H9 (cell line): ENCODE results near the gene AP2A2. TPM values are rescaled to one million over a fixed set of nuclear protein-coding genes. Genes with fewer than 3 reads are reported as not detected.
A peak's percentile ranks its signal among the peaks of the same experiment; 100 is the strongest.

Experiments
- DNase-seq: peaks from one replicate; pipeline ENCODE4 v3.0.0-alpha.2; 2017
- H2AFZ ChIP-seq: one replicate; pipeline ENCODE4 v1.6.1; 2013; ENCODE audit warnings: mild to moderate bottlenecking, low read length, control low read depth, moderate library complexity
- H2AK5ac ChIP-seq: 2 replicates; pipeline ENCODE4 v1.6.1; 2013; ENCODE audit warnings: low read length, control low read depth, mixed read lengths; ENCODE audit not compliant: insufficient read length
- H2BK120ac ChIP-seq: one replicate; pipeline ENCODE4 v1.6.1; 2013; ENCODE audit warnings: low read depth, mild to moderate bottlenecking, low read length, control low read depth, inconsistent platforms; ENCODE audit not compliant: poor library complexity, severe bottlenecking
- H2BK12ac ChIP-seq: 2 replicates; pipeline ENCODE4 v1.6.1; 2013; ENCODE audit warnings: low read length, control low read depth, mixed read lengths, low read depth; ENCODE audit not compliant: insufficient read length
- H2BK15ac ChIP-seq: 2 replicates; pipeline ENCODE4 v1.6.1; 2013; ENCODE audit warnings: low read depth, low read length, control low read depth
- H2BK20ac ChIP-seq: one replicate; pipeline ENCODE4 v1.6.1; 2013; ENCODE audit warnings: low read depth, mild to moderate bottlenecking, low read length, control low read depth, inconsistent platforms; ENCODE audit not compliant: poor library complexity, severe bottlenecking
- H2BK5ac ChIP-seq: 2 replicates; pipeline ENCODE4 v1.6.1; 2013; ENCODE audit warnings: low read length, control low read depth, mixed read lengths; ENCODE audit not compliant: insufficient read length
- H3K14ac ChIP-seq: 2 replicates; pipeline ENCODE4 v1.6.1; 2013; ENCODE audit warnings: low read length, control low read depth; ENCODE audit not compliant: insufficient read depth
- H3K18ac ChIP-seq: 2 replicates; pipeline ENCODE4 v1.6.1; 2013; ENCODE audit warnings: low read depth, mild to moderate bottlenecking, mixed read lengths, low read length, control low read depth; ENCODE audit not compliant: insufficient read length
- H3K23ac ChIP-seq: 2 replicates; pipeline ENCODE4 v1.6.1; 2013; ENCODE audit warnings: low read length, control low read depth, mixed read lengths, low read depth; ENCODE audit not compliant: insufficient read length
- H3K23me2 ChIP-seq: 2 replicates; pipeline ENCODE4 v1.6.1; 2013; ENCODE audit warnings: low read depth, mild to moderate bottlenecking, mixed read lengths, low read length, control low read depth; ENCODE audit not compliant: insufficient read length, poor library complexity, severe bottlenecking
- H3K27ac ChIP-seq: 2 replicates; pipeline ENCODE4 v1.5.1; 2013; ENCODE audit warnings: low read length, control low read depth, mixed read lengths, low read depth; ENCODE audit not compliant: insufficient read length
- H3K27me3 ChIP-seq: 2 replicates; pipeline ENCODE4 v1.6.1; 2013; ENCODE audit warnings: low read length, control low read depth, inconsistent platforms; ENCODE audit not compliant: insufficient read depth
- H3K4ac ChIP-seq: 2 replicates; pipeline ENCODE4 v1.6.1; 2013; ENCODE audit warnings: low read depth, mild to moderate bottlenecking, control low read depth, inconsistent platforms, low read length, moderate library complexity
- H3K4me1 ChIP-seq: 2 replicates; pipeline ENCODE4 v1.6.1; 2013; ENCODE audit warnings: low read length, control low read depth, inconsistent platforms; ENCODE audit not compliant: insufficient read depth
- H3K4me2 ChIP-seq: 2 replicates; pipeline ENCODE4 v1.6.1; 2013; ENCODE audit warnings: low read length, control low read depth, mixed read lengths; ENCODE audit not compliant: insufficient read length, insufficient read depth
- H3K56ac ChIP-seq: 2 replicates; pipeline ENCODE4 v1.6.1; 2013; ENCODE audit warnings: low read depth, mild to moderate bottlenecking, mixed read lengths, low read length, control low read depth; ENCODE audit not compliant: insufficient read length
- H3K79me1 ChIP-seq: 2 replicates; pipeline ENCODE4 v1.6.1; 2013; ENCODE audit warnings: low read depth, mild to moderate bottlenecking, moderate library complexity, low read length, control low read depth, inconsistent platforms; ENCODE audit not compliant: insufficient read depth, poor library complexity, severe bottlenecking
- H3K79me2 ChIP-seq: 2 replicates; pipeline ENCODE4 v1.6.1; 2013; ENCODE audit warnings: low read length, control low read depth, inconsistent platforms; ENCODE audit not compliant: insufficient read depth
- H3K9ac ChIP-seq: 2 replicates; pipeline ENCODE4 v1.6.1; 2013; ENCODE audit warnings: low read length, control low read depth, mixed read lengths; ENCODE audit not compliant: insufficient read length; ENCODE audit errors: extremely low read depth
- H3K9me3 ChIP-seq: one replicate; pipeline ENCODE4 v1.6.1; 2013; ENCODE audit warnings: low read depth, low read length, inconsistent platforms; ENCODE audit not compliant: control insufficient read depth
- H3T11ph ChIP-seq: one replicate; pipeline ENCODE4 v1.6.1; 2013; ENCODE audit warnings: mild to moderate bottlenecking, low read length, control low read depth, inconsistent platforms
- H4K20me1 ChIP-seq: one replicate; pipeline ENCODE4 v1.6.1; 2013; ENCODE audit not compliant: control insufficient read depth, insufficient read length, insufficient read depth
- H4K5ac ChIP-seq: 2 replicates; pipeline ENCODE4 v1.6.1; 2013; ENCODE audit warnings: low read depth, mild to moderate bottlenecking, mixed read lengths, low read length, control low read depth; ENCODE audit not compliant: insufficient read length
- H4K8ac ChIP-seq: replicated peaks from 2 replicates; pipeline ENCODE4 v1.6.1; 2013; ENCODE audit warnings: low read length, control low read depth, mixed read lengths, low read depth; ENCODE audit not compliant: insufficient read length
- H4K91ac ChIP-seq: 2 replicates; pipeline ENCODE4 v1.6.1; 2013; ENCODE audit warnings: low read depth, mild to moderate bottlenecking, moderate library complexity, mixed read lengths, low read length, control low read depth; ENCODE audit not compliant: insufficient read length
- H3K27ac Mint-ChIP-seq, 3 experiments: 2 replicates in 2 of 3; 3 replicates in 1 of 3; pipeline ENCODE4 v1.8.0; 2020 to 2021; ENCODE audit warnings: mixed read lengths in 3 of 3, mild to moderate bottlenecking in 1 of 3, moderate library complexity in 1 of 3
- H3K27me3 Mint-ChIP-seq: 2 replicates; pipeline ENCODE4 v1.8.0; 2021; ENCODE audit warnings: low read depth, mild to moderate bottlenecking, moderate library complexity, mixed read lengths
- H3K36me3 Mint-ChIP-seq, 3 experiments: 2 replicates in 2 of 3; 3 replicates in 1 of 3; pipeline ENCODE4 v1.8.0; 2020 to 2021; ENCODE audit warnings: low read depth in 3 of 3, mixed read lengths in 3 of 3; ENCODE audit not compliant: insufficient read depth in 1 of 3
- H3K4me1 Mint-ChIP-seq, 2 experiments: 2 replicates each; pipeline ENCODE4 v1.8.0; 2020; ENCODE audit warnings: mixed read lengths in 2 of 2
- H3K4me3 Mint-ChIP-seq, 2 experiments: 2 replicates in 1 of 2; 3 replicates in 1 of 2; pipeline ENCODE4 v1.8.0; 2020 to 2021; ENCODE audit warnings: mild to moderate bottlenecking in 2 of 2, mixed read lengths in 2 of 2, moderate library complexity in 1 of 2
- H3K9me3 Mint-ChIP-seq, 2 experiments: 2 replicates in 1 of 2; 3 replicates in 1 of 2; pipeline ENCODE4 v1.8.0; 2020; ENCODE audit warnings: mild to moderate bottlenecking in 2 of 2, mixed read lengths in 2 of 2, moderate library complexity in 1 of 2
- CTCF ChIP-seq: fragments of 200-600 bp; sonication (generic); conservative IDR thresholded peaks from 3 replicates; pipeline ENCODE4 v1.8.0; 2021; ENCODE audit warnings: antibody characterized with exemption, mild to moderate bottlenecking
- WGBS: extraction: QIAGEN DNeasy Blood & Tissue Kit; methylation state at CpG from one replicate; pipeline ENCODE4 v1.1.7; 2013; ENCODE audit warnings: missing lambda C conversion rate, low lambda C conversion rate, mixed read lengths; ENCODE audit not compliant: insufficient read length; ENCODE audit errors: extremely low coverage; 5-methylcytosine and 5-hydroxymethylcytosine counted together
- total RNA-seq: library from RNA; stranded (reverse); gene quantifications from 2 replicates; pipeline ENCODE4 v1.2.1, GENCODE V29; 2021

Gene AP2A2
- total RNA-seq, 1 experiment from 2014 or later: 53.7 TPM

- Mint-ChIP-seq H3K36me3 (peaks cover 8 to 22% (median 21%) of the 10 kb centered on the region in 3 experiments; a peak in 6 of 7 replicates), H3K27me3 (no peaks in the 10 kb centered on the region), H3K4me1 (peaks cover 44 to 47% of the 10 kb centered on the region in 2 experiments), H3K4me3 (no peak overlapping the region), H3K27ac (peak overlapping the region; percentile 3 to 36 (median 28); a peak in 2 of 7 replicates), H3K9me3 (peaks cover 0 to 2% of the 10 kb centered on the region in 2 experiments; a peak in 1 of 5 replicates)
- Histone ChIP-seq H4K8ac (no peak overlapping the region), H2BK5ac (no peak overlapping the region), H3K56ac (no peak overlapping the region), H3K14ac (no peak overlapping the region), H3K4ac (no peak overlapping the region), H3K4me2 (no peak overlapping the region), H3K9ac (no peak overlapping the region), H2AK5ac (no peak overlapping the region), H2AFZ (no peak overlapping the region), H3K9me3 (no peaks in the 10 kb centered on the region), H4K91ac (no peak overlapping the region), H2BK20ac (no peak overlapping the region), H2BK15ac (no peak overlapping the region), H2BK120ac (no peak overlapping the region), H3K27ac (no peak overlapping the region), H2BK12ac (no peak overlapping the region), H3K18ac (no peak overlapping the region), H4K5ac (no peak overlapping the region), H3K27me3 (no peaks in the 10 kb centered on the region), H3K23ac (no peak overlapping the region), H3K23me2 (no peaks in the 10 kb centered on the region), H3K79me2 (peaks cover 9% of the 10 kb centered on the region; the same call in 1 of the 2 replicates), H3K4me1 (peaks cover 6% of the 10 kb centered on the region; the same call in 1 of the 2 replicates), H4K20me1 (no peaks in the 10 kb centered on the region), H3T11ph (no peak overlapping the region), H3K79me1 (peaks cover 3% of the 10 kb centered on the region)
- DNase-seq: no peak
- TF ChIP-seq CTCF: no peak
- no CpG with 5 or more reads among the region's 11 CpGs for WGBS
Measured at GRCh38 chr11:957212-957920, 31.7 kb downstream of the AP2A2 start.
